LNCaP clone FGC (cell line): Measurements from ENCODE around the gene ATP11A.
A peak's percentile ranks its signal among the peaks of the same experiment; 100 is the strongest.

ENCODE experiments used
- DNase-seq: peaks from one replicate; pipeline ENCODE4 v3.0.0-alpha.2; 2011; ENCODE audit warnings: low read depth
- H3K4me3 ChIP-seq: 2 replicates; pipeline ENCODE4 v1.5.1; 2011; ENCODE audit warnings: mild to moderate bottlenecking, low read depth, low read length, control low read depth
- CTCF ChIP-seq: IDR thresholded peaks from 2 replicates; pipeline ENCODE4 v1.5.1; 2012; ENCODE audit warnings: mild to moderate bottlenecking; ENCODE audit not compliant: control insufficient read depth, insufficient read depth; ENCODE audit errors: extremely low read depth

Gene ATP11A

GRCh38 chr13:112756967-112757758 is 67.3 kb downstream of the ATP11A start:
- TF ChIP-seq CTCF = no peak
- no peak for DNase-seq
- H3K4me3 ChIP-seq = no peak overlapping the region

GRCh38 chr13:112757759-112758086 is 67.9 kb downstream of the ATP11A start:
- TF ChIP-seq CTCF = no peak
- H3K4me3 ChIP-seq = no peak overlapping the region
- no peak for DNase-seq

GRCh38 chr13:112759053-112759452 is 69.2 kb downstream of the ATP11A start:
- no peak for TF ChIP-seq CTCF
- no peak for DNase-seq
- no peak overlapping the region for H3K4me3 ChIP-seq

- DNase-seq = no peak
- TF ChIP-seq CTCF = no peak
- peak overlapping the region; percentile 38 for H3K4me3 ChIP-seq
Observed at GRCh38 chr13:112759827-112760226, 70.0 kb downstream of the ATP11A start.

- peak; percentile 99 for DNase-seq
- peak overlapping the region; percentile 50 for H3K4me3 ChIP-seq
- no peak for TF ChIP-seq CTCF
Observed at GRCh38 chr13:112760435-112760834, 70.6 kb downstream of the ATP11A start.

GRCh38 chr13:112760931-112761330 is 71.1 kb downstream of the ATP11A start:
- DNase-seq = no peak
- TF ChIP-seq CTCF = no peak
- H3K4me3 ChIP-seq = peak overlapping the region; percentile 50
